H1 (cell line): Measurements from ENCODE around the gene GPR42. TPM values are rescaled to one million over a fixed set of nuclear protein-coding genes. Genes with fewer than 3 reads are reported as not detected.
A peak's percentile ranks its signal among the peaks of the same experiment; 100 is the strongest.
"Not testable (repeated sequence)": the region's sequence is repeated elsewhere in the genome, so short reads cannot be mapped to it uniquely, and the experiment has no call there.

ENCODE experiments used
- CTCF ChIA-PET: fragments of 300-600 bp; sonication (Branson Sonifier 250); formaldehyde crosslinking; loops from one replicate; lab custom pipeline; 2021; ENCODE audit not compliant: partially characterized antibody; lab: Charles Lee
- POLR2A ChIA-PET: fragments of 300-600 bp; sonication (Branson Sonifier 250); formaldehyde crosslinking; loops from one replicate; lab custom pipeline; 2021; ENCODE audit warnings: inconsistent platforms; ENCODE audit not compliant: partially characterized antibody; lab: Charles Lee
- DNase-seq, 2 experiments: peaks; one replicate each; pipeline versions ENCODE4 v3.0.0 to v3.0.0-alpha.2; 2010 to 2022; ENCODE audit warnings: low spot score in 2 of 2, low read depth in 1 of 2, mixed read lengths in 1 of 2
- FAIRE-seq: peaks from 2 replicates; lab custom pipeline; 2011; peaks lifted over from hg19 to GRCh38; lab: Jason Lieb, UNC
- H2AFZ ChIP-seq: 2 replicates; pipeline ENCODE4 v1.8.1; 2012; ENCODE audit warnings: low read length, inconsistent platforms
- H2AK5ac ChIP-seq: 2 replicates; pipeline ENCODE4 v1.6.1; 2013; ENCODE audit warnings: low read depth, low read length
- H2BK120ac ChIP-seq: replicated peaks from 2 replicates; pipeline ENCODE3; 2013; ENCODE audit warnings: low read depth, low read length, inconsistent platforms
- H2BK12ac ChIP-seq: 2 replicates; pipeline ENCODE4 v1.6.1; 2013; ENCODE audit warnings: low read depth, low read length
- H2BK15ac ChIP-seq: 2 replicates; pipeline ENCODE4 v1.6.1; 2013; ENCODE audit warnings: low read length
- H2BK20ac ChIP-seq: 2 replicates; pipeline ENCODE4 v1.6.1; 2013; ENCODE audit warnings: low read length
- H2BK5ac ChIP-seq: 2 replicates; pipeline ENCODE4 v1.6.1; 2013; ENCODE audit warnings: low read depth, low read length
- H3K14ac ChIP-seq: 2 replicates; pipeline ENCODE4 v1.6.1; 2013; ENCODE audit warnings: inconsistent platforms; ENCODE audit not compliant: insufficient read length
- H3K18ac ChIP-seq: 2 replicates; pipeline ENCODE4 v1.6.1; 2013; ENCODE audit warnings: low read length; ENCODE audit errors: extremely low read depth
- H3K23ac ChIP-seq: 2 replicates; pipeline ENCODE4 v1.6.1; 2013; ENCODE audit warnings: inconsistent platforms; ENCODE audit not compliant: insufficient read length
- H3K23me2 ChIP-seq: 2 replicates; pipeline ENCODE4 v1.6.1; 2013; ENCODE audit warnings: low read depth, low read length
- H3K27ac ChIP-seq: 2 replicates; pipeline ENCODE4 v1.6.1; 2011; ENCODE audit warnings: low read depth, low read length, inconsistent platforms
- H3K27me3 ChIP-seq, 4 experiments: replicated peaks in 1 of 4; 1 replicate in 1 of 4; 2 replicates in 3 of 4; pipeline versions ENCODE4 v1.6.1 to v1.8.1; 2011 to 2013; ENCODE audit warnings: low read length in 3 of 4, mild to moderate bottlenecking in 3 of 4, inconsistent platforms in 2 of 4, mixed read lengths in 2 of 4, moderate library complexity in 1 of 4; ENCODE audit not compliant: control insufficient read depth in 3 of 4, insufficient read depth in 3 of 4; ENCODE audit errors: extremely low read depth in 1 of 4
- H3K36me3 ChIP-seq, 4 experiments: 2 replicates each; pipeline versions ENCODE4 v1.6.1 to v1.8.1; 2011 to 2013; ENCODE audit warnings: mild to moderate bottlenecking in 4 of 4, low read length in 3 of 4, moderate library complexity in 2 of 4, control low read depth in 1 of 4, inconsistent platforms in 1 of 4; ENCODE audit not compliant: insufficient read depth in 4 of 4, control insufficient read depth in 2 of 4
- H3K4ac ChIP-seq: replicated peaks from 2 replicates; pipeline ENCODE3; 2013; ENCODE audit warnings: low read length, low read depth, mixed read lengths, inconsistent platforms; ENCODE audit not compliant: insufficient read length
- H3K4me1 ChIP-seq, 4 experiments: replicated peaks in 1 of 4; 1 replicate in 1 of 4; 2 replicates in 3 of 4; pipeline versions ENCODE4 v1.6.1 to v1.8.1; 2011 to 2013; ENCODE audit warnings: low read length in 3 of 4, inconsistent platforms in 2 of 4, mixed read lengths in 1 of 4; ENCODE audit not compliant: insufficient read depth in 4 of 4, control insufficient read depth in 3 of 4
- H3K4me2 ChIP-seq, 2 experiments: 2 replicates each; pipeline versions ENCODE4 v1.6.1 to v1.8.1; 2011 to 2013; ENCODE audit warnings: low read depth in 2 of 2, low read length in 2 of 2, control low read depth in 1 of 2, inconsistent platforms in 1 of 2, mild to moderate bottlenecking in 1 of 2; ENCODE audit not compliant: insufficient read depth in 1 of 2
- H3K4me3 ChIP-seq, 4 experiments: fragments of 200-600, 300-600 bp in 1 of 4; sonication (generic), shearing (Covaris generic), sonication (Bioruptor Twin) in 1 of 4; 2 replicates each; pipeline versions ENCODE4 v1.5.1 to v1.8.1; 2011 to 2016; ENCODE audit warnings: low read length in 4 of 4, low read depth in 3 of 4, control low read depth in 2 of 4, inconsistent platforms in 2 of 4, mild to moderate bottlenecking in 2 of 4, mixed read lengths in 1 of 4, moderate library complexity in 1 of 4; ENCODE audit not compliant: insufficient read depth in 2 of 4; ENCODE audit errors: extremely low read depth in 1 of 4
- H3K56ac ChIP-seq: replicated peaks from 2 replicates; pipeline ENCODE3; 2013; ENCODE audit warnings: low read depth, mild to moderate bottlenecking, mixed read lengths, low read length, inconsistent platforms; ENCODE audit not compliant: insufficient read length
- H3K79me1 ChIP-seq: 2 replicates; pipeline ENCODE4 v1.6.1; 2013; ENCODE audit warnings: low read depth, low read length, control low read depth
- H3K79me2 ChIP-seq, 2 experiments: 2 replicates each; pipeline versions ENCODE4 v1.6.1 to v1.8.1; 2012 to 2013; ENCODE audit warnings: low read length in 2 of 2, mild to moderate bottlenecking in 2 of 2, inconsistent platforms in 1 of 2; ENCODE audit not compliant: insufficient read depth in 2 of 2, control insufficient read depth in 1 of 2
- H3K9ac ChIP-seq, 4 experiments: replicated peaks in 1 of 4; 1 replicate in 1 of 4; 2 replicates in 3 of 4; pipeline versions ENCODE4 v1.6.1 to v1.8.1; 2011 to 2013; ENCODE audit warnings: low read depth in 3 of 4, low read length in 3 of 4, control low read depth in 2 of 4, mild to moderate bottlenecking in 2 of 4, moderate library complexity in 2 of 4, inconsistent platforms in 1 of 4; ENCODE audit errors: extremely low read depth in 1 of 4
- H3K9me3 ChIP-seq, 2 experiments: 2 replicates each; pipeline versions ENCODE4 v1.6.1 to v1.8.1; 2012 to 2013; ENCODE audit warnings: mild to moderate bottlenecking in 2 of 2, moderate library complexity in 2 of 2, control low read depth in 1 of 2, inconsistent platforms in 1 of 2, low read depth in 1 of 2, low read length in 1 of 2, mixed read lengths in 1 of 2; ENCODE audit not compliant: insufficient read depth in 2 of 2
- H4K20me1 ChIP-seq, 2 experiments: replicated peaks in 1 of 2; 2 replicates each; pipeline versions ENCODE3 to v1.8.1; 2011 to 2013; ENCODE audit warnings: inconsistent platforms in 2 of 2, low read length in 2 of 2, mild to moderate bottlenecking in 1 of 2; ENCODE audit not compliant: insufficient read depth in 2 of 2, control insufficient read depth in 1 of 2
- H4K5ac ChIP-seq: 2 replicates; pipeline ENCODE4 v1.6.1; 2013; ENCODE audit warnings: low read length, low read depth, mixed read lengths, inconsistent platforms; ENCODE audit not compliant: insufficient read length
- H4K8ac ChIP-seq: 2 replicates; pipeline ENCODE4 v1.8.0; 2013; ENCODE audit warnings: mild to moderate bottlenecking, moderate library complexity, low read length, inconsistent platforms; ENCODE audit not compliant: insufficient read depth; ENCODE audit errors: extremely low read depth
- H4K91ac ChIP-seq: replicated peaks from 2 replicates; pipeline ENCODE3; 2013; ENCODE audit warnings: low read length, mixed read lengths, inconsistent platforms; ENCODE audit not compliant: insufficient read length
- WGBS, 2 experiments: shearing (Covaris generic) in 1 of 2; methylation state at CpG; one replicate each; pipeline versions ENCODE4 v1.1.6 to v1.1.7; 2013 to 2015; ENCODE audit warnings: low lambda C conversion rate in 2 of 2, mixed read lengths in 2 of 2, inconsistent platforms in 1 of 2, low coverage in 1 of 2, missing lambda C conversion rate in 1 of 2; ENCODE audit not compliant: insufficient replicate concordance in 2 of 2, insufficient coverage in 1 of 2, insufficient read length in 1 of 2; ENCODE audit errors: extremely low coverage in 1 of 2, missing lambda C conversion rate in 1 of 2; 5-methylcytosine and 5-hydroxymethylcytosine counted together
- polyA plus RNA-seq, 7 experiments: library from polyadenylated mRNA; depleted of rRNA in 3 of 7; stranded (reverse) in 5 of 7; unstranded in 2 of 7; fragments of >200 nt in 5 of 7; fragments of 200-250 nt in 2 of 7; gene quantifications; 1 replicate in 5 of 7; 2 replicates in 1 of 7; 4 replicates in 1 of 7; pipeline versions ENCODE4 v1.2.1 to v1.2.3, GENCODE V29; 2011 to 2013; ENCODE audit warnings: missing spikeins in 2 of 7, mixed read lengths in 2 of 7
- total RNA-seq: library from RNA; stranded (reverse); fragmentation: NEBNext Ultra II Directional; extraction: Animal tissue kit (Norgen Biotek cat#: 25700); gene quantifications from 2 replicates; pipeline ENCODE4 v1.2.1, GENCODE V29; 2021

Gene GPR42
- total and polyA plus RNA-seq, 2 of the 8 experiments (the other 6 are each of a cell fraction or from before 2014, with no cell fraction given), result not detected

- H3K56ac ChIP-seq, H2BK12ac ChIP-seq, H2AFZ ChIP-seq, H3K23ac ChIP-seq, H3K4me1 ChIP-seq, H3K27me3 ChIP-seq, H3K4me2 ChIP-seq, H3K79me1 ChIP-seq, H2BK20ac ChIP-seq, CTCF ChIA-PET, FAIRE-seq, H3K27ac ChIP-seq, H3K9ac ChIP-seq, H2BK5ac ChIP-seq, H3K4me3 ChIP-seq, H4K5ac ChIP-seq, POLR2A ChIA-PET, H2BK15ac ChIP-seq, H2AK5ac ChIP-seq, H3K9me3 ChIP-seq, H3K4ac ChIP-seq, H3K18ac ChIP-seq, H4K91ac ChIP-seq, H3K23me2 ChIP-seq, H3K79me2 ChIP-seq, H2BK120ac ChIP-seq, H3K14ac ChIP-seq, H4K20me1 ChIP-seq, H4K8ac ChIP-seq, H3K36me3 ChIP-seq: not testable (repeated sequence)
- DNase-seq, result peak in 1 of 2 experiments; percentile 35
- WGBS, 2 experiments, result 97% methylated on average over 14 of the region's 21 CpGs; no CpG with 5 or more reads in 1 of the 2 experiments
These were observed 11.5 kb upstream of the GPR42 start for GRCh38 chr19:35359395-35359794.

GRCh38 chr19:35360081-35360480 lies 10.8 kb upstream of the GPR42 start:
- H3K4me2 ChIP-seq, H3K18ac ChIP-seq, H3K36me3 ChIP-seq, DNase-seq, H3K79me1 ChIP-seq, H3K23ac ChIP-seq, H3K14ac ChIP-seq, H2BK120ac ChIP-seq, H4K8ac ChIP-seq, H2AK5ac ChIP-seq, H3K27me3 ChIP-seq, H3K56ac ChIP-seq, H3K4me3 ChIP-seq, H3K4ac ChIP-seq, H3K9ac ChIP-seq, H2AFZ ChIP-seq, H4K20me1 ChIP-seq, H3K9me3 ChIP-seq, H4K91ac ChIP-seq, POLR2A ChIA-PET, H3K27ac ChIP-seq, FAIRE-seq, H3K23me2 ChIP-seq, H2BK15ac ChIP-seq, CTCF ChIA-PET, H3K4me1 ChIP-seq, H2BK12ac ChIP-seq, H4K5ac ChIP-seq, H2BK20ac ChIP-seq, H3K79me2 ChIP-seq, H2BK5ac ChIP-seq: not testable (repeated sequence)
- no CpG with 5 or more reads among the region's 5 CpGs for WGBS, 2 experiments
